C4-2B (cell line): ENCODE results near the gene RITA1.

Experiments
- CTCF ChIP-seq: fragments of 450-650 bp; conservative IDR thresholded peaks from 2 replicates; pipeline ENCODE4 v1.5.1; 2017; ENCODE audit warnings: mild to moderate bottlenecking
- ZFX ChIP-seq: fragments of 450-650 bp; IDR thresholded peaks from 2 replicates; pipeline ENCODE4 v1.6.1; 2017

- TF ChIP-seq CTCF (no peak), ZFX (no peak)
Observed at GRCh38 chr12:113151655-113152054, 33.9 kb upstream of the RITA1 start.
